HG03108 (cell line): ENCODE results near the gene LCN2.

Experiments
- ATAC-seq: cut with Tn5 transposase; IDR thresholded peaks from one replicate; pipeline ENCODE4 v1.9.1; 2021; ENCODE audit warnings: moderate library complexity; ENCODE audit not compliant: unreplicated experiment

Gene LCN2

DNA sequence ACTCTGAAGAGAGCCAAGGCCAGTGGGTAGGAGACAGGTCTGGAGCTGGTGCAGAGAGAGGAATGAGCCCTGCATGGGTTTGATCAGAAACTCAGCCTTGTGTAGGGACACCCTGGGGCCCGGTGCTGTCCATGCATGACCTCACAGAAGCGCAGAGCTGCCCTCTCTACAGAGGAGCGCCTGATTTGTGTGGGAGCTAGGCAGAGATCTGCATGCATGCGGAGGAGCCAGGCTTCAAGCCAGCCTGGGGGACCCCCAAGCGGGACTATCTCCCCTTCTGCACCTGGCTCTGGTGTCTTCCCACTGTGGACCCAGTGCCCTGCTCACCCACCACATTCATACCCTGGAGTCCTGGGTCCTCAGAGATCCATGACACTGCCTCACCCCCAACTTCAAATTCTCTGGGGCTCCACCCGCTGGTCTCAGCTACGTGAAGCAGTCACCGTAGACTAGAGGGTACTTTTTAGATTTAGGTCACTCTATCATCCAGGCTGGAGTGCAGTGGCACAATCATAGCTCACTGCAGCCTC lies 2.6 kb upstream of the LCN2 start:
- ATAC-seq, result no peak

DNA sequence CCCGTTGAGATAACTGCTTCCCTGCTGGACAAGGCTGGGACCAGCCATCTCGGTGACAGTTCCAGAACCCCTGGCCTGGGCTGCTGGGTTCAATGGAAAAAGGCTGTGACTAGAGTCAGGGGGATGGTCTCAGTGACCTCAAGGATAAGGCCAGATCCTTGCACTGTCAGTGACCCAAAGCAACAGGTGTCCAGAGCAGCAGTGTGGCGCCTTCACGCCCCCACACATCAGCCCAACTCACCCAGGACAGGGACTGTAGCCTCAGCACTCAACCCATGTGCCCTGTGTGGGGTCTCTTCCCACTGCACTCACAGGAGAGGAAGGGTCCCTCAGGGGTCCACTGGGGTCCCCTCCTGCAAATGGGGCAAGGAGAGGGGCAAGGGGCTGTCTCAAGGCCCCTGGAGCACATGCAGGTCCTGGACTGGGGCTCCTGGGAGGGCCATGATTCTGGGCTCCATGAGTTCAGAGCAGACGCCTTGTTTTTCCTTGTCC lies 698 bp upstream of the LCN2 start:
- ATAC-seq, result no peak

DNA sequence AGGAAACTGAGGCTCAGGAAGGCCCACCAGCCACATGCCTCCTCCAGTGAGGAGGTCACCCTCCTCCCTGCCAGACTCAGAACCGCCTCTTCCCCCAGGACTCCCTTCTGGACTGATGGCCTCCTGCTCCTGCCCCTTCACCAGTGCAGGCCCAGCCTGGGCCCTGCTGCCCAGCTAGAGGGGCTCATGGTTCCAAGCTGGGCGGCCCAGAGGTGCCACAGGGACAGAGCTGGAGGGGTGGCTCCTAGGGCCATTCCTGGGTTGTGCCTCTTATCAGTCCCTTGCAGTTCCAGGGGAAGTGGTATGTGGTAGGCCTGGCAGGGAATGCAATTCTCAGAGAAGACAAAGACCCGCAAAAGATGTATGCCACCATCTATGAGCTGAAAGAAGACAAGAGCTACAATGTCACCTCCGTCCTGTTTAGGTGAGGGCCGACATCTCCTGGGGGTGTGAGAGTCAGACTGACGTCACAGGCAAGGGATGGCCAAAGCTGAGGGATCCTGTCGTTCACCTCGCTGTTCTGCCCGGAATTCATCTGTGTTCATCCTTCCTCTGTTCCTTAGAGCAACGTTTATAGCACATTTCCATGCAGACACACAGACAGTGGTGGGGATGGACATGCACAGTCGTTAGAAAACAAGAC lies 819 bp downstream of the LCN2 start:
- no peak for ATAC-seq

DNA sequence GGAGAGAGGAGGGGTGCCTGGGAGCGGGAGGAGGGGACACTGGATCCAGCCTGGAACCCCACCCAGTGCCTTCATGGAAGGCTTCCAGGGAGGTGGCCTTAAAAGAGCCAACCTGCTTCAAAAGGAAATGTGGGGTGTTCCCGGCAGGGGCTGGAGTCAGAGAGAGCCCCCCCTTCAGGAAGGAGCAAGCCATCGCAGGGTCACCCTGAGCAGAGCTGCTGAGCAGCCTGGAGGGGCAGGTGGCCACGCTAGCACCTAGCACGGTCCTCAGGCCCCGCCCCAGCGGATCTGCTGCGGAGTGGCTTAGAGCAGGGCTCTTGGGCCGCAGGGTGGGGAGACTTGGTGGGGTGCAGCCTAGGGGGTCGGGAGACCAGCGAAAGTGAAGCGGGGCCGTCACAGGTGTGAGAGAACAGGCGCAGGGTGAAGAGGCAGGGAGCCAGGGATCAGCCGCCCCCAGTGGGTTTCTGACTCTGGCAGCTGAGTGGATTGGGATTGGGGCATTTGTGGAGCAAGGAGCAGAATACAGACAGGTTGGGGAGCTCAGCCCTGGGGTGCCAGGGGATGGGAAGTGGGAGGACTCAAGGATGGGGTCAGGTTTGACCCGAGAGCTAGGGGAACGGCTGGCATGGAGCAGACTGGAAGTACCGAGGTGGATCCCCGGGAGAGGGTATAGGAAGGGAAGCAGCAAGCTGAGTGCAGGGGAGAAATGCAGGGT lies 1.5 kb downstream of the LCN2 start:
- ATAC-seq, result no peak

DNA sequence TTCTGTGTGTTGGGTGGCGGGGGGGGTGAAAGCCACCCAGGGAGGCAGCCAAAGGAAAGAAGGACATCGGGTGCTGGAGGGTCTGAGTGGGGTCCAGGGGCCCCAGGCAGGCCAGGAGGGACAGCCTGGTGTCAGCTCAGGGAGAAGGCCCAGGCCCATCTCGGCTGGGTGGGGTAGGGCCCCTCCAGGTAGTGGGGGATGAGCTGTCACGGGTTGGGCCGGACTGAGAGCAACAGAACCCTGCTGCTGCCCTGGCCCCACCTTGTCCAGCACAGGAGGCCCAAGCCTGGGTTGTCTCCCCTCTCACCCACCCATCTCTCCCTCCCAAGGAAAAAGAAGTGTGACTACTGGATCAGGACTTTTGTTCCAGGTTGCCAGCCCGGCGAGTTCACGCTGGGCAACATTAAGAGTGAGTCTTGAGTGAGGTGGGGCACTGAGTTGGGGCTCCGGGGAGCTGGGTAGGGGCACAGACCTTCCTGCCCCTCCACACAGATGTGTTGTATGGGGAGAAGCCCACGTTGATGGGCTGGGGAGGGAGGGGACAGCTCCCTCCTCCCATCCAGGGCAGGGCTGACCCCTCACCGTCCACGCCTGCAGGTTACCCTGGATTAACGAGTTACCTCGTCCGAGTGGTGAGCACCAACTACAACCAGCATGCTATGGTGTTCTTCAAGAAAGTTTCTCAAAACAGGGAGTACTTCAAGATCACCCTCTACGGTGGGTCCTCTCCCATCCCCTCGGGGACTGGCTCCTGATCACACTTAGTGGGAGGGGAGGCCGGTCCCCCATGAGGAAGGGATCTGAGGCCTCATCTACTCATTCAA lies 2.3 kb downstream of the LCN2 start:
- ATAC-seq, result no peak

DNA sequence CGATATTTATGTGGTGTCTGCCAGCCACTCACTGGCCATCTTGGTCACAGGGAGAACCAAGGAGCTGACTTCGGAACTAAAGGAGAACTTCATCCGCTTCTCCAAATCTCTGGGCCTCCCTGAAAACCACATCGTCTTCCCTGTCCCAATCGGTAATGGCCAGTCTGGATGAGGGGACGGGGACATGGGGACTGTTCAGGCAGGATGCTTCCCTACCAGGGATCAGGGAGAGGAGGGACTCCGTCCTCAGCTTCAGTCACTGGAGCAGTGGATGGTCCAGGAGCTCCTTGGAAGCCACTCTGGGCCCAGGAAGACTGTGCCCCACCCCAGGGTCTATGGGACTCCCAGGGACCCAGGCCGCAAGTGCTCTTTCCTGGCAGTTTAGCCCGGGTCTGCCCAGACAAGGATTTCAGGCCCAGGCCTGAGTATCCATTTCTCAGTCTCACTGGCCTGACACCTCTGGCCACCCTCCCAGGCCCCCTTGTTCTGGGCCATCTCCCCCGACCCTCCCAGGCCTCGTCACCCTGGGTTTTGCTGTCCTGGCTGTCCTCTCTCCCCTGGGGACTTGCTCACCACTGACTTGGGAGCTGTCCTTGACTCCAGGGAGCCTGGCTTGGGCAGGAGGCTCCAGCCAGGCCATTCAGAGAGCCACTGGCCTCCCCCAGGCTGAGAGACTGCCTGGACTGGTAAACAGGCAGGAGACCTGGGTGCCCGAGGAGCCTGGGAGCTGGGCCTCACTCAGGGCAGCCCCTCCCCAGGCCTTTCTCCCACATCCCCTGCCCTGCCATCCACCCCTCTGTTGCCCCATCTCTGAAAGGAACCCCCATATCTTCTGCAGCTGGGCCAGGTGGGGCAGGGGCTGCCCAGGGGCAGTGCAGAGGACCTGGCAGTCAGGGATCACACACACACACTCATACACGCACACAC lies 3.1 kb downstream of the LCN2 start:
- ATAC-seq, result no peak

DNA sequence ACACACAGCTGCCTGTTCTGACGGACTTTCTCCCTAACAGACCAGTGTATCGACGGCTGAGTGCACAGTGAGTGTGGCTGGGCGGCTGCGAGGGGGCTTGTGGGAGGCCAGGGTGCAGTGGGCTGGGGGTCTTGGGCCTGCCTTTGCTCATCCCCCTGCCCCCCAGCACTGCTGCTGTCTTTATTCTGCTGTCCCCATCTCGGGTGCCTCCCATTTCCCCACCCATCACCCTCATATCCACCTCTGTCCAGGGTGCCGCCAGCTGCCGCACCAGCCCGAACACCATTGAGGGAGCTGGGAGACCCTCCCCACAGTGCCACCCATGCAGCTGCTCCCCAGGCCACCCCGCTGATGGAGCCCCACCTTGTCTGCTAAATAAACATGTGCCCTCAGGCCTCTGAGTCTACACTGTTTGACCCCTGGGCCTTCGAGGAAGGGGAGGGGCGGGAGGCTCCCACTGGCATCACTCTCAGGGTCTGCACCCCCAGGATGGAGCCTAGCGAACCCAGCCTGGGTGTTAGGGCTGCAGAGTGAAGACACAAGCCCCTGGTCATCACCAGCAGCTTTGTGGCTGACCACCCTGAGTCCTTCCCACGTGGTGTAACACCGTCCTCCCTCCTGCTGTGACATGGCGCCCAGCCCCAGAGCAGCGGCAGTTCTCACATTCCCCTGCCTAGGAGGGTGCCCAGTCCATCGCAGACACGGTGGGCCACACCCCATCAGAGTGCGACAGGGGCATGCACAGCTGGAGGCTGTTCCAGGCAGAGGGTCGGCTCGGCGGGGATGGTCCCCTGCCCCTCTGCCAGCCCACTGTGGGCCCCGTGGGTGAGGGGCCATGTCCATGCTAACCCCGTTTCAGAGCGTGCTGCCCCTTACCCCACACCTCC lies 4.0 kb downstream of the LCN2 start:
- no peak for ATAC-seq

DNA sequence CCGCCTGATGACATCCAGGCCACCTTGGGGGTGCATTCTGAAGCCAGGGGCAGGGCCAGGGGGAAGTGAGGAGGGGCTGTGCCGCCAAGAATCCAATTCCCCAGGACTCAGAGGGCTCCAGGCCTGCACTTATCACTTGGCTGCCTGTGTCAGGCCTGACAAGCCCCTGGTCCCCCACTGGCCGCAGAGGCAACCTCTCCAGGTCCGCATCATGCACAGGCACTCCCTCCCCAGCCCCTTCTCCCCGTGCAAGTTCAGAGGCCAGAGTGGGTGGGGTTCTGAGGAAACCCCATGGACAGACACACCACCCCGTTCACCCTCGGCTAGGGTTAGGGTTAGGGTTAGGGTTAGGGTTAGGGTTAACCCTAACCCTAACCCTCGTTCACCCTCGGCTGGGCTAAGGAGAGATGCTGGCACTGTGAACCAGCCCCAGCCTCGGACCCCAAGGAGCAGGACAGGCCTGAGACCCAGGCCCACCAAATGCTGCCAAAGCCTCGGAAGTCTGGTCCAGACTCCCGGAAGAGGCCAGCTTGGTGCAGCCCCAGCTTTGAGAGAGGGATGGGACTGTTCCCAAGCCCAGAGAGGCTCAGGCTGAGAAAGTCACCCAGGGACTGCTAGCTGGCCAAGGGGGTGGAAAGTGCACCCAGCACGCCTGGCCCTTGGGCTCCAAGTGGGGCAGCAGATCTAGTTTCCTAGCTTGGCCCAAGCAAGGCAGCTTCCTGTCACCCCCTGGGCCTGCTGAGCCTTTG lies 4.9 kb downstream of the LCN2 start:
- ATAC-seq, result no peak

DNA sequence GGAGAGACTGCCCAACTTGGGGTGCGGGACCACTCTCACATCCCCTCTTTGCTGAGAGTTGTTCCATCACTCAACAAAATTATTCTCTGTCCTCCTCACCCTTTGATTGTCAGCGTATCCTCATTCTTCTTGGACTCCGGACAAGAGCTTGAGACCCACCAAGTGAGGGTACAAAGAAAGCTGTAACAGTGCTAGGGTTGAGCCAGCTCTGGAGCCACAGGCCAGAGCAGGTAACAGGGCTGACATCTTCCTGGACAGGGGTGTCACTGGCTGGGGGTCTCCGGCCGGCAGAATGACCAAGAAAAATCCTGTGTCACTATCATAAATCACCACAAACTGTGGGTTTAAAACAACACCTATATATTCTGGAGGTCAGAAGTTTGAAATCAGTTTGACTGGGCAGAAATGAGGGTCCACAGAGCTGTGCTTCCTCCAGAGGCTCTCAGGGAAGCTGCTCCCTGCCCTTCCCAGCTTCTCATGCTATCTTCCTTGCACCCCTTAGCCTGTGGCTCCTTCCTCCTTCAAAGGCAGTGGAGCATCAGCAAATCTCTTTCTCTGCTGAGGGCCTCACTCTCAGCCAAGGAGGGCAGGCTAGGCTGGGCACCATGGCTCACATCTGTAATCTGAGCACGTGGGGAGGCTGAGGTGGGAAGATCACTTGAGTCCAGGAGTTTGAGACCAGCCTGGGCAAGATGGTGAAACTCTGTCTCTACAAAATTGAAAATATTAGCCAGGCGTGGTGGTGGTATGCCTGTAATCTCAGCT lies 6.7 kb downstream of the LCN2 start:
- ATAC-seq, result no peak

DNA sequence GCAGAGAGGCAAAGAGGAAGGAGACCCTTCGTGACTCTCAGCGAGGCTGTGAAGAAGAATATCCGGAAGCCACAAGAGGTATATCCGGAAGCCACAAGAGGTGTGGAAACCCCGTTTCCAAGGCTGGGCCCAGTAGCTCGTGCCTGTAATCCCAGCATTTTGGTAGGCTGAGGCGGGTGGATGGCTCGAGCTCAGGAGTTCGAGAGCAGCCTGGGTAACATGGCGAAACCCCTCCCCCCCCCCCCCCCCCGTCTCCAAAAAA lies 10.2 kb downstream of the LCN2 start:
- no peak for ATAC-seq

DNA sequence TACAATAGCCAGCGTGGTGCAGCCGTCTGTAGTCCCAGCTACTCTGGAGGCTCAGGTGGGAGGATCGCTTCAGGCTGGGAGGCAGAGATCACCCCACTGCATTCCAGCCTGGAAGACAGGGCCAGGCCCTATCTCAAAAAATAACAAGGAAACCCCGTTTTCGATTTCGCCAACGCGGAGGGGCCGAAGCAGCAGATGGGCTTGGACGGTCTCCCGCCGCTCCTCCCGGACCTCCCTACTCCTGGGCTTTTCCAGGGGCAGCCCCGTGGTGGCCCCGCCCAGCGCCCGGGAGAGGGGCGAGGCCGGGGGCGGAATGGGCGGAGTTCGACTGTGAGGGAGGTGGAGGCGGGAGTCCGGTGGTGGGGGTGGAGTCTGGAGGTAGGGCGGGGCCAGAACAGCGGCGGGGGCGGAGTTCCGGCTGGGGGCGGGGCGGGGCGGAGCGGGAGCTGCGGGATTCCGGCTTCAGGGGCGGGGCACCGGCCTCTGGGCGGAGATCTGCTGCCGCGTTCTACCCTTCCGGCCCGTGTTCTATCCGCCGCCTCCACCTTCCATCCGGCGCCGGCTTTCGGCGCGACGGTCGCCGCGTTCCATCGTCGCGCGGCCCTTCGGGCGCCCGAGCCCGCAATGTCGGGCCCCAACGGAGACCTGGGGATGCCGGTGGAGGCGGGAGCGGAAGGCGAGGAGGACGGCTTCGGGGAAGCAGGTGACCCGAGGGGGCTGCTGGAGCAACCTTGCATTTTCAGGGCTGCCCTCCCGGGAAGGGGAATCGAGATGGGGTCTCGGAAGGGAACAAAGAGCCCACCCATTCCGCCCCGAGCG lies 10.7 kb downstream of the LCN2 start, which contains the start of gene BBLN:
TSS of gene BBLN (plus strand) at position 482 of the 819 bp plus-strand sequence. CDS start at position 625, 143 bp downstream.
- ATAC-seq, result peak; percentile 76

DNA sequence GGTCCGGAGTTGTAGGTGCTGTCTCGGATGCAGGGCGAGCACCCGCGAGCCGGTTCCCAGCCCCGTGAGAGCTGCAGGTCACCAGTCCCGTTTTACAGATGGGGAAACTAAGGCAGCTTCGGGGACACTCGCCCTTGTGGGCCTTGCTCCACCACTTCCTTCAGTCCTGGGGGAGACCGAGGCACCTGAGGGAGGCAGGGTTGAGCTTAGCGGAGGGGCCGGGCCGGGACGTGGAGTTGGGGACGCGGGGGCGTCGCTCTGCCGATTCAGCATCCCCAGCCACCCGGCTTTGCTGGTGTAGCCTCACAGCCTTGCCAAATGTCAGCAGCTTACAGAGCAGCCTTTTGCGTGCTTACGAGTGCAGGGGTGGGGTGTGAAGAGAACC lies 11.3 kb downstream of the LCN2 start:
- ATAC-seq, result no peak

DNA sequence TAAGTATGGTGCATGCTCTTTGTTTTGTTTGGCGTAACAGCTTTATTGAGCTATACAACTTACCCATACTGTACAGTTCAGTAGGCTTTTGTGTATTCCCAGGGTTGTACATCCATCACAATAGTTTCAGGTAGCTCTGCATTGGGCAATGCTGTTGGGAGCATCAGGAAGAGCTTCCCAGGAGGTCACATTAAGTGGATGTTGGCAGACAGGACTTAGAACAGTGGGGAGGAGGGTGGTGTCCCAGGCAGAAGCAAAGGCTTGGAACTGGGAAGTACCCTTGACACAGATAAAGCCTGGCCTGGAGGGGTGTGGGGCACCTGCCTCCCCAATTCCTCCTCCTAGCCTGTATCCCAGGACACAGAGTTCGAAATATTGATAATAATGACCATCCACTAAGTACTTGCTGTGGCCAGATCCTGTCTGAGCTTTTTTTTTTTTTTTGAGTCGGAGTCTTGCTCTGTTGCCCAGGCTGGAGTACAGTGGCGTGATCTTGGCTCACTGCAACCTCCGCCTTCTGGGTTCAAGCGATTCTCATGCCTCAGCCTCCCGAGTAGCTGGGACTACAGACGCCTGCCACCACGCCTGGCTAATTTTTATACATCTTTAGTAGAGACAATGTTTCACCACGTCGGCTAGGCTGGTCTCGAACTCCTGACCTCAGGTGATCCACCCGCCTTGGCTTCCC lies 12.1 kb downstream of the LCN2 start:
- ATAC-seq, result no peak

DNA sequence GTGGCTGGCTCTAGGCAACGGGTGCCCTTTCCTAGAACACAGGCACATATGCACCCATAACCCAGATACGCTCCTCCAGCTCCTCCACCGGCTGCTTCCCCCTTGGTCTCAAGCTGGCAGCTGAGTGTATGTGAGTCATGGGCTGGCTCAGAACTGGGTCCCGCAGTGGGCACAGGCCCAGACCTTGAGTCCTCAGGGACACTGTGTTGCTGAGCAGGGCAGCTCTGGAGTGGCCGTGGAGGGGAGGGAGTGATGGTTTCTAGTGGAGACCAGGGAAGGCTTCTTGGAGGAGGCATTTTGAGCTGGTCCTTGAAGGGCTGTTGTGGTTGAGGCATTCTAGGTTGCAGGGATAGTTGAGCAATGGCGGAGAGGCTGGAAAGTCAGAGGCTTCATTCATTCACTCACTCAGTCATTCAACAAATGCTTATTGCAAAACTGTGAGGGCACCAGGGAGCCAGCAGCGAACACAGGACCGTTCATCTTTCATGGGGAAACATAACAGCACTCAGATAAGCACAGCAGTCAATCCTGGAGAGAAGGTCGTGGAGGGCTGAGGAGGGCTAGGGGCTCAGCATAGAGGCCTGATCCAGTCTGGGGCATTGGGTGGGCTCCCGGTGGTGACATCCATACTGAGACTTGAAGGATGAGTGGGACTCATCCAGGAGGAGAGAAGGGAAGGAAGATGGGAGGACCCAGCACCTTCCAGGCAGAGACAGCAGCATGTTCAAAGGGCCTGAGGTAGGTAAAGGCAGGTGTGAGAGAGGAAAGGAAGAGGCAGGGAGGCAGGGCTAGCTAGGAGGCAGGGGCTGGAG lies 13.2 kb downstream of the LCN2 start:
- ATAC-seq, result no peak

DNA sequence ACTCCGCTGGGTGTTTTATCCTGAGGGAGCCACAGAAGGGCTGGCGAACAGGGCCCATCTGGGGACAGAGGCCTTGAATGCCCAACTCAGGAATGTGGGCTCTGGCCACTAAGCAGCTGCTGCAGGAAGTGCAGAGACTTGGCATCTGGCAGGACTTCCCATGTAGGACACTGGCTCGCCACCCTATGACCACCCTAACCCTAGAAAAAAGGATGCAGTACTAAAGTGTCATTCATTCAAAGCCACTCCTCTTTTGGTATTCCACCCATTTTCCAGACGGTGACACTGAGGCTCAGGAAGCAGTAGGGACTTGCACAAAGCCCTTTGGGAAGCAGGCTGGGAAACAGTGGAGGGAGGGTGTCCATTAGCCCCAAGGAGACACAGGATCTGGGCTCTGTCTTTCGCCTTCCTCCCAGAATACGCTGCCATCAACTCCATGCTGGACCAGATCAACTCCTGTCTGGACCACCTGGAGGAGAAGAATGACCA lies 13.8 kb downstream of the LCN2 start:
- ATAC-seq, result no peak
